ENCODE data around the gene DSP. TPM values are rescaled to one million over a fixed set of nuclear protein-coding genes. Genes with fewer than 3 reads are reported as not detected.

DSP gene, protein sequence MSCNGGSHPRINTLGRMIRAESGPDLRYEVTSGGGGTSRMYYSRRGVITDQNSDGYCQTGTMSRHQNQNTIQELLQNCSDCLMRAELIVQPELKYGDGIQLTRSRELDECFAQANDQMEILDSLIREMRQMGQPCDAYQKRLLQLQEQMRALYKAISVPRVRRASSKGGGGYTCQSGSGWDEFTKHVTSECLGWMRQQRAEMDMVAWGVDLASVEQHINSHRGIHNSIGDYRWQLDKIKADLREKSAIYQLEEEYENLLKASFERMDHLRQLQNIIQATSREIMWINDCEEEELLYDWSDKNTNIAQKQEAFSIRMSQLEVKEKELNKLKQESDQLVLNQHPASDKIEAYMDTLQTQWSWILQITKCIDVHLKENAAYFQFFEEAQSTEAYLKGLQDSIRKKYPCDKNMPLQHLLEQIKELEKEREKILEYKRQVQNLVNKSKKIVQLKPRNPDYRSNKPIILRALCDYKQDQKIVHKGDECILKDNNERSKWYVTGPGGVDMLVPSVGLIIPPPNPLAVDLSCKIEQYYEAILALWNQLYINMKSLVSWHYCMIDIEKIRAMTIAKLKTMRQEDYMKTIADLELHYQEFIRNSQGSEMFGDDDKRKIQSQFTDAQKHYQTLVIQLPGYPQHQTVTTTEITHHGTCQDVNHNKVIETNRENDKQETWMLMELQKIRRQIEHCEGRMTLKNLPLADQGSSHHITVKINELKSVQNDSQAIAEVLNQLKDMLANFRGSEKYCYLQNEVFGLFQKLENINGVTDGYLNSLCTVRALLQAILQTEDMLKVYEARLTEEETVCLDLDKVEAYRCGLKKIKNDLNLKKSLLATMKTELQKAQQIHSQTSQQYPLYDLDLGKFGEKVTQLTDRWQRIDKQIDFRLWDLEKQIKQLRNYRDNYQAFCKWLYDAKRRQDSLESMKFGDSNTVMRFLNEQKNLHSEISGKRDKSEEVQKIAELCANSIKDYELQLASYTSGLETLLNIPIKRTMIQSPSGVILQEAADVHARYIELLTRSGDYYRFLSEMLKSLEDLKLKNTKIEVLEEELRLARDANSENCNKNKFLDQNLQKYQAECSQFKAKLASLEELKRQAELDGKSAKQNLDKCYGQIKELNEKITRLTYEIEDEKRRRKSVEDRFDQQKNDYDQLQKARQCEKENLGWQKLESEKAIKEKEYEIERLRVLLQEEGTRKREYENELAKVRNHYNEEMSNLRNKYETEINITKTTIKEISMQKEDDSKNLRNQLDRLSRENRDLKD (N-terminal part only)
- total RNA-seq: 100 to 1,000 TPM; 121 to 229 TPM

DNA sequence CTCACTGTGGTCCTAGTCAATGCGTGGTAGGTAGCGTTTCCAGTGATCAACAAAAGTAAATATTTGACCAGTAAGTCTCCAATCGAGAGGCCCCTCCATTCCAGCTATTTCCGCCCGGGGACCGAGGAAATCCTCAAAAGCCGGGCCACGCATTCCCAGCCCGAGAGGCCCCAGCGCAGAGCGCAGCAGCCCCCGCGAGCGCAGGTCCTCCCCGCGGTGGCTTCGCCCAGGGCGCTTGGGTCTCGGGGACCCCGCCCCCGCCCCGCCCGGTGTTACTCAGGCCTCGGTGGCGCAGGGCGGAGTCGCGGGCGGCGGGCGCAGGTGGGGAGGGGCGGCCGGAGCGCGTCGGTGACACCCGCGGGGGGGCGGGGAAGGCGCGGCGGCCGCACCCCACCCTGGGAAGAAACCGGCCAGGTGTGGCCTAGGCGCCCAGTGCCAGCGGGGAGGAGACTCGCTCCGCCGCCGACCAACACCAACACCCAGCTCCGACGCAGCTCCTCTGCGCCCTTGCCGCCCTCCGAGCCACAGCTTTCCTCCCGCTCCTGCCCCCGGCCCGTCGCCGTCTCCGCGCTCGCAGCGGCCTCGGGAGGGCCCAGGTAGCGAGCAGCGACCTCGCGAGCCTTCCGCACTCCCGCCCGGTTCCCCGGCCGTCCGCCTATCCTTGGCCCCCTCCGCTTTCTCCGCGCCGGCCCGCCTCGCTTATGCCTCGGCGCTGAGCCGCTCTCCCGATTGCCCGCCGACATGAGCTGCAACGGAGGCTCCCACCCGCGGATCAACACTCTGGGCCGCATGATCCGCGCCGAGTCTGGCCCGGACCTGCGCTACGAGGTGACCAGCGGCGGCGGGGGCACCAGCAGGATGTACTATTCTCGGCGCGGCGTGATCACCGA is at the start of gene DSP:
DSP (plus strand) TSS at position 497 of the 890 bp plus-strand sequence; CDS start at position 742, 245 bp downstream.
- peak within 1 kb of the TSS; percentile 89 to 98 for H3K27ac ChIP-seq
- peaks cover 0 to 25% of the 10 kb centered on the region in 2 donors for H3K4me1 ChIP-seq
- TF ChIP-seq, protein P1, sequence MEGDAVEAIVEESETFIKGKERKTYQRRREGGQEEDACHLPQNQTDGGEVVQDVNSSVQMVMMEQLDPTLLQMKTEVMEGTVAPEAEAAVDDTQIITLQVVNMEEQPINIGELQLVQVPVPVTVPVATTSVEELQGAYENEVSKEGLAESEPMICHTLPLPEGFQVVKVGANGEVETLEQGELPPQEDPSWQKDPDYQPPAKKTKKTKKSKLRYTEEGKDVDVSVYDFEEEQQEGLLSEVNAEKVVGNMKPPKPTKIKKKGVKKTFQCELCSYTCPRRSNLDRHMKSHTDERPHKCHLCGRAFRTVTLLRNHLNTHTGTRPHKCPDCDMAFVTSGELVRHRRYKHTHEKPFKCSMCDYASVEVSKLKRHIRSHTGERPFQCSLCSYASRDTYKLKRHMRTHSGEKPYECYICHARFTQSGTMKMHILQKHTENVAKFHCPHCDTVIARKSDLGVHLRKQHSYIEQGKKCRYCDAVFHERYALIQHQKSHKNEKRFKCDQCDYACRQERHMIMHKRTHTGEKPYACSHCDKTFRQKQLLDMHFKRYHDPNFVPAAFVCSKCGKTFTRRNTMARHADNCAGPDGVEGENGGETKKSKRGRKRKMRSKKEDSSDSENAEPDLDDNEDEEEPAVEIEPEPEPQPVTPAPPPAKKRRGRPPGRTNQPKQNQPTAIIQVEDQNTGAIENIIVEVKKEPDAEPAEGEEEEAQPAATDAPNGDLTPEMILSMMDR (IDR thresholded peaks at IDR 0.05): no peak
- no peaks in the 10 kb centered on the region for H3K27me3 ChIP-seq
- H3K4me3 ChIP-seq: peak within 1 kb of the TSS; percentile 68 to 71
- DNase-seq (ENCODE audit: low spot score): no peak
- no peaks in the 10 kb centered on the region for H3K36me3 ChIP-seq
- H3K9me3 ChIP-seq: no peaks in the 10 kb centered on the region

DNA sequence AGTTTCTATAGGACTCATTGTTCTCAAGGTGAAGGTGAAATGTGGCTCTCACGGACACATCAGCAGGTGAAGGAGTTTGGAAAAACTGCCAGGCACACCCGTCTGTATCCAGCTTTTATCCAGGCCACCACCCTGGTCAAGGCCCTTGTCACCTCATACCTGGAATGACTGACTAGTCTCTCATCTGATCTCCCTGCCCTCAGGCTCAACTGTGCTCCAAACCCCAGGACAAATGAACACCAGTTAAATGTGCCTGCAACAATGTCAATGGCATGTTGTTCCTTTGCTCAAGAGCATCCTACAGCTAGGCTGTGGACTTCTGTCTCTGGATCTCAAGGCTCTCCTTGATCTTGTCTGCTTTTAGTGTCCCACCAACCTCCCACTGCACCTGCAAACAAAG is 47.6 kb upstream of the DSP start:
- no peak for DNase-seq (ENCODE audit: low spot score)
- no peaks in the 10 kb centered on the region for H3K9me3 ChIP-seq
- H3K27me3 ChIP-seq: no peaks in the 10 kb centered on the region
- H3K4me3 ChIP-seq: no peak overlapping the region
- no peak overlapping the region for H3K27ac ChIP-seq
- TF ChIP-seq, protein P1 (IDR thresholded peaks at IDR 0.05): no peak
- H3K36me3 ChIP-seq: no peaks in the 10 kb centered on the region
- no peaks in the 10 kb centered on the region for H3K4me1 ChIP-seq

DNA sequence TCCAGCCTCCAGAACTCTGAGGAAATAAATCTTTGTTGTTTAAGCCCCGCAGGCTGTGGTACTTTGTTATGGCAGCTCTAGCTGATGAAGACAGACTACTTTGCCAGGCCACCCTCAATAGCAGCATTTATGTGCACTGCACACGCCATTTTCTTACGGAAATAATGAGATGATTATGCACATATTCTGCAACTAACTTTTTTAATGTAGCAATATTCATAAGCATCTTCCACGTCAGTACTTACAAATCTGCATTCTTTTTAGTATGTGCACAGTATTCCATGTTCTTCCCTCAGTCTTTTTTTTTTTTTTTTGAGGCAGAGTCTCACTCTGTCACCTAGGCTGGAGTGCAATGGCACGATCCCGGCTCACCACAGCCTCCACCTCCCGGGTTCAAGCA is 46.8 kb upstream of the DSP start:
- no peaks in the 10 kb centered on the region for H3K27me3 ChIP-seq
- TF ChIP-seq, protein P1 (IDR thresholded peaks at IDR 0.05): no peak

DNA sequence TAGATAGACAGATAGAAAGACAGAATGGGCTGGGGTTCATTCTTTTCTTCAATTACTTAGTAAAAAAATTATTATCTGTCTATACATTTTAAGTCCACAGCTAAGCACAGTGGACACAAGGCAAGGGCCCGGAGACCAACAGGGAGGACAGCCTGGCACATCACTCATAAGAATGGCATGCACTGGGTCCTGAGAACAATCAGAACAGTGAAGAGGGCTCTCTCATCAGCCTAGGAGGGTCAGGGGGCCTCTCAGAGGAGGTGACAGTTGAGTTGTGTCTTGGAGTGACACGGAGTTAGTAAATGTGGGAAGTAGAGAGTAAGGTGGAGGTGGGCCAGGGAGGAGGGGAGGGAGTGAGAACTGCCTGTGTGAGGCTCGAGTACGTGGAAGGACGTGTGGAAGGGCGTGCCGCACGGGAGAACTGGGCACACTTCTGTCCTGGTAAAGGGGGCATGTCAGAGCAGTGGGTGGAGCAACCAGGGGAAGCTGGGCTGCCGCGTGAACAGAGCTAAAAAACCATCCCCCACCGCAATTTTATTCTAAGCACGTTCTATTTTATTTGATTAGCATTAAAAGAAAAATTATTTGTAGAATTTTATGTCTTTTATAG is 45.1 kb upstream of the DSP start:
- no peak overlapping the region for H3K27ac ChIP-seq
- H3K9me3 ChIP-seq: no peaks in the 10 kb centered on the region
- H3K27me3 ChIP-seq: no peaks in the 10 kb centered on the region
- DNase-seq (ENCODE audit: low spot score): no peak
- H3K36me3 ChIP-seq: no peaks in the 10 kb centered on the region
- H3K4me1 ChIP-seq: no peaks in the 10 kb centered on the region
- TF ChIP-seq, protein P1 (IDR thresholded peaks at IDR 0.05): no peak
- H3K4me3 ChIP-seq: no peak overlapping the region

More for the DNA sequence above, 46.8 kb upstream of the DSP start:
- Histone ChIP-seq H3K9me3 (no peaks in the 10 kb centered on the region), H3K4me1 (no peaks in the 10 kb centered on the region), H3K36me3 (no peaks in the 10 kb centered on the region), H3K27ac (no peak overlapping the region), H3K4me3 (no peak overlapping the region)
- DNase-seq (ENCODE audit: low spot score): no peak

Measured in right atrium auricular region (tissue), 2 donors.